Activated CD8-positive, alpha-beta T cell treated with anti-CD3 and anti-CD28 coated beads for 36 hours (primary cell): Measurements from ENCODE around the gene B4GALNT2. TPM values are rescaled to one million over a fixed set of nuclear protein-coding genes. Genes with fewer than 3 reads are reported as not detected.

Source experiments
- ATAC-seq: fragments of 200-7000 bp; cut with Tn5 transposase; one replicate; pipeline ENCODE4 v1.10.0; 2021; ENCODE audit warnings: mild to moderate bottlenecking, moderate library complexity
- CTCF ChIA-PET: fragments of 350-600 bp; sonication (Branson Sonifier 250); formaldehyde crosslinking; loops from one replicate; lab custom pipeline; 2021; ENCODE audit warnings: antibody characterized with exemption; lab: Charles Lee
- POLR2A ChIA-PET: fragments of 350-600 bp; sonication (Branson Sonifier 250); formaldehyde crosslinking; loops from one replicate; lab custom pipeline; 2021; ENCODE audit warnings: antibody characterized with exemption; lab: Charles Lee
- DNase-seq: peaks from one replicate; pipeline ENCODE4 v3.0.0-alpha.2; 2020
- H3K27ac Mint-ChIP-seq: one replicate; pipeline ENCODE4 v1.8.0; 2021; ENCODE audit warnings: mild to moderate bottlenecking, mixed read lengths
- H3K27me3 Mint-ChIP-seq: one replicate; pipeline ENCODE4 v1.8.0; 2021; ENCODE audit warnings: mixed read lengths
- H3K36me3 Mint-ChIP-seq: one replicate; pipeline ENCODE4 v1.8.0; 2021; ENCODE audit warnings: low read depth, mixed read lengths
- H3K4me1 Mint-ChIP-seq: one replicate; pipeline ENCODE4 v1.8.0; 2021; ENCODE audit warnings: low read depth, mixed read lengths
- H3K4me3 Mint-ChIP-seq: one replicate; pipeline ENCODE4 v1.8.0; 2021; ENCODE audit warnings: mild to moderate bottlenecking, moderate library complexity, mixed read lengths
- H3K9me3 Mint-ChIP-seq: one replicate; pipeline ENCODE4 v1.8.0; 2021; ENCODE audit warnings: mixed read lengths
- intact Hi-C: fragments of 100-400 bp; cut with micrococcal nuclease; formaldehyde crosslinking; loops from one replicate; pipeline ENCODE4 v1.10.0; 2022
- total RNA-seq, 2 experiments: library from RNA; stranded (reverse); gene quantifications; one replicate each; pipeline ENCODE4 v1.2.3, GENCODE V29; 2021
- TF ChIP-seq, protein P1 (sequence below): fragments of 200-600 bp; IDR thresholded peaks from one replicate; pipeline ENCODE4 v1.8.0; 2022; ENCODE audit warnings: antibody characterized with exemption, mild to moderate bottlenecking

The B4GALNT2 gene
- total RNA-seq, 2 experiments from 2014 or later, result not detected

DNA sequence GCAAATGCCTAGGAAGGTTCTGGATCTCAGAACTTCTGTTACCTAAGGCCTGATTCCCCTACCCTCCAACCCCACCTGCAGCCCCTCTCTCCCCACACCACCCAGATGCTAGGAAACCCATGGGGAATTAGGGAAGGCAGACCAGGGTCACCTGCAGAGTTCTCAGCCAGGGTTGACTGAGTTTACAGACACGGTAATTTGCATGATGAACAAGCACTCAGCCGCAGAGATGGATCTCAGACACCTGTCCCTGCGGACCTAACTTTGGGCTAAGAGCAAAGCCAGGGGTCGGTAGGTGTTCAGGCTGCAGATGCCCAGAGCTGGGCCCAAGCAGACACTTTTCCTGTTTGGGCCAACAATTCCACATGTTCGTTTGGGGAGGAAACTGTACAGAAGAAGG, 80.8 kb downstream of the B4GALNT2 start:
- CTCF ChIA-PET, result interaction anchor here (1.1 to 8.9 kb wide), 5 partner anchors 9 to 40 kb away, joined by 3 to 58 read pairs (median 11); no protein-coding TSS in a partner anchor
- peak overlapping the region; percentile 79 for H3K4me3 Mint-ChIP-seq
- no peaks in the 10 kb centered on the region for H3K9me3 Mint-ChIP-seq
- H3K4me1 Mint-ChIP-seq, result peaks cover 76% of the 10 kb centered on the region
- peak overlapping the region; percentile 91 for H3K27ac Mint-ChIP-seq
- peaks cover 55% of the 10 kb centered on the region for H3K36me3 Mint-ChIP-seq
- POLR2A ChIA-PET, result interaction anchor here (2.1 to 5.8 kb wide), 4 partner anchors 9 to 21 kb away, joined by 7 to 52 read pairs (median 24); no protein-coding TSS in a partner anchor
- DNase-seq (no peak), ATAC-seq (no peak)
- TF ChIP-seq, protein P1, sequence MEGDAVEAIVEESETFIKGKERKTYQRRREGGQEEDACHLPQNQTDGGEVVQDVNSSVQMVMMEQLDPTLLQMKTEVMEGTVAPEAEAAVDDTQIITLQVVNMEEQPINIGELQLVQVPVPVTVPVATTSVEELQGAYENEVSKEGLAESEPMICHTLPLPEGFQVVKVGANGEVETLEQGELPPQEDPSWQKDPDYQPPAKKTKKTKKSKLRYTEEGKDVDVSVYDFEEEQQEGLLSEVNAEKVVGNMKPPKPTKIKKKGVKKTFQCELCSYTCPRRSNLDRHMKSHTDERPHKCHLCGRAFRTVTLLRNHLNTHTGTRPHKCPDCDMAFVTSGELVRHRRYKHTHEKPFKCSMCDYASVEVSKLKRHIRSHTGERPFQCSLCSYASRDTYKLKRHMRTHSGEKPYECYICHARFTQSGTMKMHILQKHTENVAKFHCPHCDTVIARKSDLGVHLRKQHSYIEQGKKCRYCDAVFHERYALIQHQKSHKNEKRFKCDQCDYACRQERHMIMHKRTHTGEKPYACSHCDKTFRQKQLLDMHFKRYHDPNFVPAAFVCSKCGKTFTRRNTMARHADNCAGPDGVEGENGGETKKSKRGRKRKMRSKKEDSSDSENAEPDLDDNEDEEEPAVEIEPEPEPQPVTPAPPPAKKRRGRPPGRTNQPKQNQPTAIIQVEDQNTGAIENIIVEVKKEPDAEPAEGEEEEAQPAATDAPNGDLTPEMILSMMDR, result no peak
- no peaks in the 10 kb centered on the region for H3K27me3 Mint-ChIP-seq
- intact Hi-C loops, result no loop called here

DNA sequence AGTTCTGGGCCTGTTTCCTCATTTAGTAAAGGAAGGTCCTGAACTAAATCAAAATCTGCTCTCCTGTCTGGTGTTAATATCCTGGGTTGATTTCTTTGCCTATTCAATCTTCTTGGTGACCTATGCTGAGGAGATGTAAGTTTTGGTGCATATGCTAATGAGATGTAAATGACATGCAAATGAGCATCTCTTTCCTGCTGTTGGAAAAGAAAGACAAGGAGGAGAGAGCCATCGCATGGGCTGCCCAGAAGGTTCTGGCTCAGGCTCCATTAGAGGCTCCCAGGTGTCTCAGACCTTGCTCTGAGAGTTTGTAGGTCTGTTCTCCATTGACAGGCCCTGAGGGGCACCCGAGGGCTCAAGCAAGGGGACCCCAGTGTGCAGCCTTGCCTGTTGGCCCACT, 81.3 kb downstream of the B4GALNT2 start:
- H3K4me3 Mint-ChIP-seq, result peak overlapping the region; percentile 79
- DNase-seq (no peak), ATAC-seq (no peak)
- H3K27ac Mint-ChIP-seq, result peak overlapping the region; percentile 91
- TF ChIP-seq, protein P1, result no peak
- POLR2A ChIA-PET, result interaction anchor here (2.1 to 5.8 kb wide), 3 partner anchors 10 to 21 kb away, joined by 7 to 52 read pairs (median 8); no protein-coding TSS in a partner anchor
- H3K36me3 Mint-ChIP-seq, result peaks cover 58% of the 10 kb centered on the region
- CTCF ChIA-PET, result interaction anchor here (0.9 to 8.9 kb wide), 8 partner anchors 8 to 41 kb away, joined by 3 to 58 read pairs (median 9); partner anchors contain the start of gene PHOSPHO1
- H3K9me3 Mint-ChIP-seq, result no peaks in the 10 kb centered on the region
- intact Hi-C loops, result no loop called here
- peaks cover 77% of the 10 kb centered on the region for H3K4me1 Mint-ChIP-seq
- no peaks in the 10 kb centered on the region for H3K27me3 Mint-ChIP-seq

GRCh38 chr17:49214676-49215360, 82.2 kb downstream of the B4GALNT2 start:
- ATAC-seq (no peak), DNase-seq (peak; percentile 80)
- Mint-ChIP-seq H3K27ac (peak overlapping the region; percentile 91), H3K36me3 (peaks cover 66% of the 10 kb centered on the region), H3K4me1 (peaks cover 77% of the 10 kb centered on the region), H3K27me3 (no peaks in the 10 kb centered on the region), H3K9me3 (no peaks in the 10 kb centered on the region), H3K4me3 (peak overlapping the region; percentile 79)
- CTCF ChIA-PET, result interaction anchor here (0.9 to 8.9 kb wide), 5 partner anchors 9 to 35 kb away, joined by 3 to 58 read pairs (median 9); partner anchors contain the start of gene PHOSPHO1
- intact Hi-C loops, result no loop called here
- POLR2A ChIA-PET, result interaction anchor here (0.6 to 5.8 kb wide), 10 partner anchors 10 to 36 kb away, joined by 3 to 52 read pairs (median 6); no protein-coding TSS in a partner anchor
- TF ChIP-seq, protein P1, result no peak

DNA sequence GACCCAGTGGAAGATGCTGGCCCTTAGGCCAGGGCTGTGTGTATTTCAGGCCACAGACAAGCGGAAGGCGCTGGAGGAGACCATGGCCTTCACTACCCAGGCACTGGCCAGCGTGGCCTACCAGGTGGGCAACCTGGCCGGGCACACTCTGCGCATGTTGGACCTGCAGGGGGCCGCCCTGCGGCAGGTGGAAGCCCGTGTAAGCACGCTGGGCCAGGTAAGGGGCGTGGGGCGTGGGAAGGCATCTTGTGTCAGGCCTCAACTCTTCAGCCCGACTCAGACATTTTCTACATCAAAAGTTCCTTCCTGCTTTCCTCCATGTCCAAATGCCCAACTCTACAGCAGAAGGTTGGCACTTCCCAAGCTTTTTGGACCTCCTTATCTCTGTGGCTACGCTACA, 83.9 kb downstream of the B4GALNT2 start:
- ChIA-PET POLR2A (interaction anchor here (0.7 to 5.8 kb wide), 6 partner anchors 8 to 24 kb away, joined by 3 to 52 read pairs (median 6); no protein-coding TSS in a partner anchor), CTCF (interaction anchor here (1.0 kb wide), 1 partner anchor 11 kb away, joined by 3 read pairs; no protein-coding TSS in a partner anchor)
- no peaks in the 10 kb centered on the region for H3K9me3 Mint-ChIP-seq
- DNase-seq (no peak), ATAC-seq (no peak)
- H3K36me3 Mint-ChIP-seq, result peaks cover 68% of the 10 kb centered on the region
- peaks cover 75% of the 10 kb centered on the region for H3K4me1 Mint-ChIP-seq
- TF ChIP-seq, protein P1, result no peak
- intact Hi-C loops, result no loop called here
- peak overlapping the region; percentile 45 for H3K4me3 Mint-ChIP-seq
- no peaks in the 10 kb centered on the region for H3K27me3 Mint-ChIP-seq
- H3K27ac Mint-ChIP-seq, result peak overlapping the region; percentile 89
